BLaER1 treated with 17β-estradiol and CSF1 and Interleukin-3, amounts not matched to agents 10 nM and 100 nM (cell line): ENCODE results near the gene RAB11A.
"Not testable (repeated sequence)": the region's sequence is repeated elsewhere in the genome, so short reads cannot be mapped to it uniquely, and the experiment has no call there.

Experiments
- H3K27ac ChIP-seq, 11 experiments: shearing (Covaris generic); formaldehyde crosslinking; 2 replicates each; pipeline ENCODE4 v1.8.1; 2022
- H3K27me3 ChIP-seq, 11 experiments: shearing (Covaris generic); formaldehyde crosslinking; 2 replicates each; pipeline ENCODE4 v1.8.1; 2022
- H3K36me3 ChIP-seq, 11 experiments: shearing (Covaris generic); formaldehyde crosslinking; 2 replicates each; pipeline ENCODE4 v1.8.1; 2022
- H3K4me1 ChIP-seq, 10 experiments: shearing (Covaris generic); formaldehyde crosslinking; 2 replicates each; pipeline ENCODE4 v1.8.1; 2022
- H3K4me2 ChIP-seq, 11 experiments: shearing (Covaris generic); formaldehyde crosslinking; 2 replicates each; pipeline ENCODE4 v1.8.1; 2022
- H3K4me3 ChIP-seq, 10 experiments: shearing (Covaris generic); formaldehyde crosslinking; 2 replicates each; pipeline ENCODE4 v1.8.1; 2022
- H3K9ac ChIP-seq, 11 experiments: shearing (Covaris generic); formaldehyde crosslinking; 2 replicates each; pipeline ENCODE4 v1.8.1; 2022
- H3K9me3 ChIP-seq, 11 experiments: shearing (Covaris generic); formaldehyde crosslinking; replicated peaks in 1 of 11; 2 replicates each; pipeline ENCODE4 v1.8.1; 2022
- H4K20me1 ChIP-seq, 11 experiments: shearing (Covaris generic); formaldehyde crosslinking; 2 replicates each; pipeline ENCODE4 v1.8.1; 2022
- Cebpa-rat ChIP-seq, 11 experiments: shearing (Covaris generic); IDR thresholded peaks; 2 replicates each; pipeline ENCODE4 v1.8.1; 2022

The RAB11A gene

GRCh38 chr15:65862682-65863081 lies 6.6 kb upstream of the RAB11A start:
- TF ChIP-seq Cebpa-rat (IDR thresholded peaks at IDR 0.05), result no peak
- no peaks in the 10 kb centered on the region for H3K9me3 ChIP-seq
- H3K4me3 ChIP-seq, result no peak overlapping the region
- H3K27me3 ChIP-seq, result no peaks in the 10 kb centered on the region
- no peak overlapping the region; a peak in 1 of 22 replicates for H3K4me2 ChIP-seq
- H3K27ac ChIP-seq, result no peak overlapping the region
- no peak overlapping the region for H3K9ac ChIP-seq
- H3K36me3 ChIP-seq, result no peaks in the 10 kb centered on the region
- H3K4me1 ChIP-seq, result peaks cover 3 to 24% (median 12%) of the 10 kb centered on the region in 10 experiments; a peak in 13 of 20 replicates
- H4K20me1 ChIP-seq, result no peaks in the 10 kb centered on the region

GRCh38 chr15:65863106-65863505 lies 6.2 kb upstream of the RAB11A start:
- no peaks in the 10 kb centered on the region for H3K36me3 ChIP-seq
- no peaks in the 10 kb centered on the region for H4K20me1 ChIP-seq
- H3K9me3 ChIP-seq, result no peaks in the 10 kb centered on the region
- H3K4me2 ChIP-seq, result peak overlapping the region in 1 of 11 experiments; percentile 2; a peak in 1 of 22 replicates
- no peak overlapping the region for H3K9ac ChIP-seq
- no peak overlapping the region for H3K4me3 ChIP-seq
- TF ChIP-seq Cebpa-rat (IDR thresholded peaks at IDR 0.05), result no peak
- H3K27ac ChIP-seq, result no peak overlapping the region
- H3K27me3 ChIP-seq, result no peaks in the 10 kb centered on the region
- peaks cover 3 to 20% (median 11%) of the 10 kb centered on the region in 10 experiments; a peak in 13 of 20 replicates for H3K4me1 ChIP-seq

GRCh38 chr15:65867244-65867643 lies 2.0 kb upstream of the RAB11A start:
- TF ChIP-seq Cebpa-rat (IDR thresholded peaks at IDR 0.05), result no peak
- Histone ChIP-seq H3K9ac (no peak overlapping the region), H3K4me1 (peaks cover 11 to 25% (median 16%) of the 10 kb centered on the region in 10 experiments), H3K9me3 (peaks cover 0 to 3% (median 0%) of the 10 kb centered on the region in 11 experiments; a peak in 1 of 22 replicates), H3K27me3 (no peaks in the 10 kb centered on the region), H4K20me1 (peaks cover 0 to 24% (median 14%) of the 10 kb centered on the region in 11 experiments; a peak in 16 of 22 replicates), H3K27ac (no peak overlapping the region), H3K4me3 (no peak overlapping the region), H3K36me3 (no peaks in the 10 kb centered on the region), H3K4me2 (no peak overlapping the region)

GRCh38 chr15:65867933-65868332 lies 1.4 kb upstream of the RAB11A start:
- H3K27me3 ChIP-seq, result not testable (repeated sequence)

GRCh38 chr15:65868546-65869125 lies 655 bp upstream of the RAB11A start:
- Histone ChIP-seq H3K36me3 (peaks cover 0 to 4% (median 0%) of the 10 kb centered on the region in 11 experiments; a peak in 9 of 22 replicates), H3K9ac (peak overlapping the region; percentile 86 to 93 (median 90)), H3K4me1 (peaks cover 14 to 32% (median 24%) of the 10 kb centered on the region in 10 experiments), H3K4me2 (peak overlapping the region in 10 of 11 experiments; percentile 4 to 93 (median 44); a peak in 13 of 22 replicates), H3K27me3 (no peaks in the 10 kb centered on the region), H3K4me3 (peak overlapping the region; percentile 76 to 100 (median 90)), H3K9me3 (peaks cover 0 to 3% (median 0%) of the 10 kb centered on the region in 11 experiments; a peak in 1 of 22 replicates), H4K20me1 (peaks cover 5 to 38% (median 27%) of the 10 kb centered on the region in 11 experiments; a peak in 18 of 22 replicates), H3K27ac (peak overlapping the region; percentile 78 to 95 (median 90))
- no peak for TF ChIP-seq Cebpa-rat (IDR thresholded peaks at IDR 0.05)

More at GRCh38 chr15:65867933-65868332, 1.4 kb upstream of the RAB11A start:
- not testable (repeated sequence) for H3K27ac ChIP-seq, H3K36me3 ChIP-seq, H3K9me3 ChIP-seq, H3K9ac ChIP-seq, H3K4me3 ChIP-seq, H3K4me2 ChIP-seq
- Histone ChIP-seq H3K4me1 (peaks cover 17 to 29% (median 22%) of the 10 kb centered on the region in 10 experiments), H4K20me1 (peaks cover 0 to 31% (median 20%) of the 10 kb centered on the region in 11 experiments; a peak in 16 of 22 replicates)

- Histone ChIP-seq H3K9me3 (peaks cover 0 to 3% (median 0%) of the 10 kb centered on the region in 11 experiments; a peak in 1 of 22 replicates), H3K9ac (peak overlapping the region; percentile 86 to 93 (median 90)), H3K4me2 (peak overlapping the region; percentile 79 to 93 (median 89)), H3K4me3 (peak overlapping the region; percentile 76 to 100 (median 90)), H3K36me3 (peaks cover 11 to 20% (median 15%) of the 10 kb centered on the region in 11 experiments; a peak in 21 of 22 replicates), H3K27me3 (no peaks in the 10 kb centered on the region), H3K27ac (peak overlapping the region; percentile 78 to 95 (median 90)), H3K4me1 (peaks cover 14 to 37% (median 24%) of the 10 kb centered on the region in 10 experiments), H4K20me1 (peaks cover 13 to 54% (median 43%) of the 10 kb centered on the region in 11 experiments; a peak in 21 of 22 replicates)
- no peak for TF ChIP-seq Cebpa-rat (IDR thresholded peaks at IDR 0.05)
These were observed 922 bp downstream of the RAB11A start for GRCh38 chr15:65869954-65870871.

- Histone ChIP-seq H3K4me3 (peak overlapping the region; percentile 76 to 100 (median 90)), H3K27ac (peak overlapping the region; percentile 78 to 95 (median 90); a peak in 21 of 22 replicates), H3K36me3 (peaks cover 18 to 28% (median 21%) of the 10 kb centered on the region in 11 experiments; a peak in 21 of 22 replicates), H4K20me1 (peaks cover 18 to 62% (median 51%) of the 10 kb centered on the region in 11 experiments; a peak in 21 of 22 replicates), H3K4me2 (peak overlapping the region; percentile 79 to 93 (median 89)), H3K27me3 (no peaks in the 10 kb centered on the region), H3K9ac (peak overlapping the region; percentile 86 to 93 (median 90); a peak in 20 of 22 replicates), H3K4me1 (peaks cover 14 to 42% (median 24%) of the 10 kb centered on the region in 10 experiments), H3K9me3 (peaks cover 0 to 3% (median 0%) of the 10 kb centered on the region in 11 experiments; a peak in 1 of 22 replicates)
- no peak for TF ChIP-seq Cebpa-rat (IDR thresholded peaks at IDR 0.05)
These were observed 1.7 kb downstream of the RAB11A start for GRCh38 chr15:65870889-65871533.

GRCh38 chr15:65871886-65872285 lies 2.6 kb downstream of the RAB11A start:
- H3K4me2 ChIP-seq, result peak overlapping the region; percentile 79 to 93 (median 89); a peak in 20 of 22 replicates
- peak overlapping the region in 2 of 11 experiments; percentile 43 to 90; a peak in 3 of 22 replicates for H3K9ac ChIP-seq
- peaks cover 27 to 70% (median 59%) of the 10 kb centered on the region in 11 experiments; a peak in 21 of 22 replicates for H4K20me1 ChIP-seq
- H3K27me3 ChIP-seq, H3K27ac ChIP-seq, H3K9me3 ChIP-seq: not testable (repeated sequence)
- peaks cover 14 to 42% (median 24%) of the 10 kb centered on the region in 10 experiments for H3K4me1 ChIP-seq
- peak overlapping the region in 8 of 10 experiments; percentile 11 to 91 (median 84); a peak in 2 of 20 replicates for H3K4me3 ChIP-seq
- H3K36me3 ChIP-seq, result peaks cover 26 to 37% (median 29%) of the 10 kb centered on the region in 11 experiments

GRCh38 chr15:65872596-65872995 lies 3.3 kb downstream of the RAB11A start:
- H3K27ac ChIP-seq, H3K9ac ChIP-seq, H3K9me3 ChIP-seq, H3K27me3 ChIP-seq, H3K4me3 ChIP-seq: not testable (repeated sequence)
- Histone ChIP-seq H3K4me2 (peak overlapping the region in 9 of 11 experiments; percentile 22 to 93 (median 89); a peak in 11 of 22 replicates), H4K20me1 (peaks cover 31 to 77% (median 65%) of the 10 kb centered on the region in 11 experiments; a peak in 21 of 22 replicates), H3K36me3 (peaks cover 34 to 44% (median 36%) of the 10 kb centered on the region in 11 experiments), H3K4me1 (peaks cover 14 to 42% (median 24%) of the 10 kb centered on the region in 10 experiments)
